Mucosa of rectum (tissue), 2 donors: Measurements from ENCODE around the gene SORCS2.

Experiments
- H3K27ac ChIP-seq, 2 donors: one replicate each; pipeline ENCODE4 v1.7.0; 2013; ENCODE audit warnings: inconsistent platforms in 2 of 2, low read depth in 2 of 2, low read length in 2 of 2
- H3K27me3 ChIP-seq, 2 donors: one replicate each; pipeline ENCODE4 v1.7.0; 2013; ENCODE audit warnings: low read length in 2 of 2; ENCODE audit not compliant: control insufficient read depth in 2 of 2, insufficient read depth in 2 of 2
- H3K36me3 ChIP-seq, 2 donors: one replicate each; pipeline ENCODE4 v1.7.0; 2013; ENCODE audit warnings: low read length in 2 of 2; ENCODE audit not compliant: control insufficient read depth in 2 of 2, insufficient read depth in 2 of 2
- H3K4me1 ChIP-seq, 2 donors: one replicate each; pipeline ENCODE4 v1.7.0; 2013; ENCODE audit warnings: low read length in 2 of 2, mild to moderate bottlenecking in 1 of 2; ENCODE audit not compliant: control insufficient read depth in 2 of 2, insufficient read depth in 2 of 2
- H3K4me3 ChIP-seq, 2 donors: one replicate each; pipeline ENCODE4 v1.7.0; 2013; ENCODE audit warnings: low read length in 2 of 2
- H3K9ac ChIP-seq, 2 donors: one replicate each; pipeline ENCODE4 v1.7.0; 2013; ENCODE audit warnings: low read length in 2 of 2, low read depth in 1 of 2, mild to moderate bottlenecking in 1 of 2
- H3K9me3 ChIP-seq, 2 donors: one replicate each; pipeline ENCODE4 v1.7.0; 2013; ENCODE audit warnings: low read length in 2 of 2; ENCODE audit not compliant: control insufficient read depth in 2 of 2
- donor health status: healthy.
- donor health status: Normal muscosa, but diverticular disease.

The SORCS2 gene

GRCh38 chr4:7549866-7550265 lies 357.5 kb downstream of the SORCS2 start:
- Histone ChIP-seq H3K36me3 (no peaks in the 10 kb centered on the region), H3K9ac (no peak overlapping the region), H3K4me3 (no peak overlapping the region), H3K27me3 (no peaks in the 10 kb centered on the region), H3K27ac (no peak overlapping the region), H3K9me3 (peaks cover 3 to 6% of the 10 kb centered on the region in 2 donors), H3K4me1 (no peaks in the 10 kb centered on the region)

DNA sequence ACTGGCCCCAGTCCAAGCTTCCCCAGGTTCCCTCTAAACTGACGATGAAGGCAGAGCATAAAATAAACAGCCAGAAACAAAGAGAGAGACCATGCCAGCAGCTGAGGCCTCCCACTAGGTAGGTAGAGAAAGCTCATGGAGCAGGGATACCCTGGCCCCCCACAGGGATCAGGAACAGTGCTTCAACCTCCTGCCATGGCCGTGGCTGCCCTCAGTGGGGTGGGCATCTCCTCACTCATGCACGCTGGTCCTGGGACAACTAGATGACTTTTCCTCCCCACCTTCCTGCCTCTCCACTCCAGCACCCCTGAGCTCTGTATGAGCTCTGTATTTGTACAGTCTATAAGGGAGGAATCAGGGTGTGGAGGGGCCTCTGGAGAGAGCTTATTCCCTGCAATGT lies 360.1 kb downstream of the SORCS2 start:
- Histone ChIP-seq H3K27me3 (no peaks in the 10 kb centered on the region), H3K9me3 (peaks cover 3 to 6% of the 10 kb centered on the region in 2 donors), H3K9ac (no peak overlapping the region), H3K36me3 (no peaks in the 10 kb centered on the region), H3K27ac (no peak overlapping the region), H3K4me1 (no peaks in the 10 kb centered on the region), H3K4me3 (no peak overlapping the region)

- Histone ChIP-seq H3K4me3 (no peak overlapping the region), H3K27me3 (no peaks in the 10 kb centered on the region), H3K4me1 (no peaks in the 10 kb centered on the region), H3K9ac (no peak overlapping the region), H3K36me3 (no peaks in the 10 kb centered on the region), H3K9me3 (peaks cover 3 to 6% of the 10 kb centered on the region in 2 donors), H3K27ac (no peak overlapping the region)
Observed at GRCh38 chr4:7553280-7553679, 360.9 kb downstream of the SORCS2 start.

GRCh38 chr4:7554905-7555304 lies 362.6 kb downstream of the SORCS2 start:
- Histone ChIP-seq H3K27ac (no peak overlapping the region), H3K27me3 (no peaks in the 10 kb centered on the region), H3K4me1 (no peaks in the 10 kb centered on the region), H3K9ac (no peak overlapping the region), H3K9me3 (peaks cover 3 to 6% of the 10 kb centered on the region in 2 donors), H3K36me3 (no peaks in the 10 kb centered on the region), H3K4me3 (no peak overlapping the region)

DNA sequence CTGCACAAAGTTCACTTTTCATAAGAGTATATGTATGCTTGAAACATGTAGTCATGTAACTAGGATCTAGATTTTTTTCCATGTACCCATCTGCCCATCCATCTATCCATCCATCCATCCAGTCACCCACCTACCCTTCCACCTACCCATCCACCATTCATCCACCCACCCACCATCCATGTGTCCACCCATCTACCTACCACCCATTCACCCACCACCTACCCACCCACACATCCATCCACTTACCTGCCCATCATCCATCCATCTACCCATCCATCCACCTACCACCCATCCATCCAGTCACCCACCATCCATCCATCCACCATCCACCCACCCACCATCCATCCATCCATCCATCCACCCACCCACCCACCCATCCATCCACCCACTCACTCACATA lies 364.2 kb downstream of the SORCS2 start:
- Histone ChIP-seq H3K36me3 (no peaks in the 10 kb centered on the region), H3K4me1 (no peaks in the 10 kb centered on the region), H3K9ac (no peak overlapping the region), H3K27ac (no peak overlapping the region), H3K9me3 (peaks cover 3 to 6% of the 10 kb centered on the region in 2 donors), H3K27me3 (no peaks in the 10 kb centered on the region), H3K4me3 (no peak overlapping the region)

GRCh38 chr4:7557456-7557855 lies 365.1 kb downstream of the SORCS2 start:
- Histone ChIP-seq H3K9ac (no peak overlapping the region), H3K4me1 (no peaks in the 10 kb centered on the region), H3K4me3 (no peak overlapping the region), H3K27me3 (no peaks in the 10 kb centered on the region), H3K9me3 (peaks cover 3 to 6% of the 10 kb centered on the region in 2 donors), H3K27ac (no peak overlapping the region), H3K36me3 (no peaks in the 10 kb centered on the region)

DNA sequence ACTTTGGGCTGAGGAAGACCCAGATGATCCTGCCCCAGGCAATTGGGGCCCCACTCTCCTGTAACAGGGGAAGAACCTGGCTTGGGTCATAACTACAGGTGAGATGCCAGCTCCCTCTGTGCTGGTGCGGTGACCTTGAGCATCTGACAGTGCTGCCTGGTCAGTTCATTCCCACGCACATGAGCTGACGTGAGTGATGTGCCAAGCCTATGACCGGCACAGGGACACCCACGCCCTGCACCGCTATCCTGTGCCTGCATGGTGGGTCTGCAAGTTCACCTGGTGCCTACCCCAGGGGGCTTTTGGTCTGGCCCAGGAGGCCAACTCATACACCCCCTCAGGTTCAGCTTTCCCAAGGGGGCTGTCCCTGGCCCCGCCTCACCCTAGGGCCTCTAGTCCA lies 366.1 kb downstream of the SORCS2 start:
- peaks cover 0 to 3% of the 10 kb centered on the region in 2 donors for H3K9me3 ChIP-seq
- no peaks in the 10 kb centered on the region for H3K4me1 ChIP-seq
- no peak overlapping the region for H3K9ac ChIP-seq
- H3K36me3 ChIP-seq, result no peaks in the 10 kb centered on the region
- no peaks in the 10 kb centered on the region for H3K27me3 ChIP-seq
- no peak overlapping the region for H3K27ac ChIP-seq
- no peak overlapping the region for H3K4me3 ChIP-seq

- H3K4me1 ChIP-seq, result no peaks in the 10 kb centered on the region
Observed at GRCh38 chr4:7559316-7559715, 367.0 kb downstream of the SORCS2 start.

DNA sequence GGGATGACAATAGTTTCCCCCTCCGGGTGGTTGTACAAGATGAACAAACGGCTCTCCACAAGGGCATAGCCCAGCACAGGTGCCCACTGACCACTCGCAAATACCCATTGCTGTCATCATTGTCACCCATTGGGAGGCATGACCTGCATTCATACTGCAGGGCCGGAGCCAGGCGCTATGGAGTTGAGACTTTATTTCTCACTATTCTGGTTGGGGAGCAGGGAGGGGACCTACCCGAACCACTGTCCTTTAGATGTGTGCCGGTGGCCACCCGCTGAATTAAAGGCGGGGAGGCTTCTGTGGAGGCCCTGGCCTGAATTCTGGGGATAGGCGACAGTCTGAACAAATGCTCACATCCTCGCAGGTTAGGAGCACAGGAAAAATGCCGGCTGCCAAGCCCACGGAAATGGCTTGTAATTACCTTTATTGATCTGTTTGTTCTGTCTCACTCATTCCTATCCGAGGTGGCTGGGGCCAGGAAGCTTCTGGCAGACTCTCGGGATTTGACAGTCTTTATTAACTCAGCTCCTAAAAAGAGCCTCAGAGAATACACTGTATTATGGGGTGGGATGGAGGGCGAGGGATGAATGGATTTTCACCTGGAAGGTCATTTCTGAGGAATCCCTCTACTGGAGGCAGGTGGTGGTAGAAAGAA lies 367.5 kb downstream of the SORCS2 start:
- Histone ChIP-seq H3K9ac (no peak overlapping the region), H3K9me3 (no peaks in the 10 kb centered on the region), H3K36me3 (no peaks in the 10 kb centered on the region), H3K27me3 (no peaks in the 10 kb centered on the region), H3K4me3 (no peak overlapping the region), H3K4me1 (no peaks in the 10 kb centered on the region), H3K27ac (no peak overlapping the region)

More at GRCh38 chr4:7559316-7559715, 367.0 kb downstream of the SORCS2 start:
- Histone ChIP-seq H3K27ac (no peak overlapping the region), H3K4me3 (no peak overlapping the region), H3K9me3 (no peaks in the 10 kb centered on the region), H3K36me3 (no peaks in the 10 kb centered on the region), H3K9ac (no peak overlapping the region), H3K27me3 (no peaks in the 10 kb centered on the region)

DNA sequence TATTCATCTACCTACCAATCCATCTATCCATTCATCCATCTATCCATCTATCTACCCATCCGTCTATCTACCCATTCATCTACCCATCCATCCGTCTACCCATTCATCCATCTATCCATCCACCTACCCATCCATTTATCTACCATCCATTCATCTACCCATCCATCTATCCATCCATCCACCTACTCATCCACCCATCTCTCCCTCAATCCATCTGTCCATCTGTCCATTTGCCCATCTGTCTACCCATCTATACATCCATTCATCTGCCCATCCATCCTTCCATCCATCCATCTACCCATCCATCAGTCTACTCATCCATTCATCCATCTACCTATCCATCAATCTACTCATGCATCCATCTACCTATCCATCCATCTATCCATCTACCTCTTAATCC lies 369.2 kb downstream of the SORCS2 start:
- no peaks in the 10 kb centered on the region for H3K27me3 ChIP-seq
- H3K27ac ChIP-seq, result no peak overlapping the region
- no peaks in the 10 kb centered on the region for H3K36me3 ChIP-seq
- no peaks in the 10 kb centered on the region for H3K9me3 ChIP-seq
- H3K9ac ChIP-seq, result no peak overlapping the region
- no peaks in the 10 kb centered on the region for H3K4me1 ChIP-seq
- no peak overlapping the region for H3K4me3 ChIP-seq

DNA sequence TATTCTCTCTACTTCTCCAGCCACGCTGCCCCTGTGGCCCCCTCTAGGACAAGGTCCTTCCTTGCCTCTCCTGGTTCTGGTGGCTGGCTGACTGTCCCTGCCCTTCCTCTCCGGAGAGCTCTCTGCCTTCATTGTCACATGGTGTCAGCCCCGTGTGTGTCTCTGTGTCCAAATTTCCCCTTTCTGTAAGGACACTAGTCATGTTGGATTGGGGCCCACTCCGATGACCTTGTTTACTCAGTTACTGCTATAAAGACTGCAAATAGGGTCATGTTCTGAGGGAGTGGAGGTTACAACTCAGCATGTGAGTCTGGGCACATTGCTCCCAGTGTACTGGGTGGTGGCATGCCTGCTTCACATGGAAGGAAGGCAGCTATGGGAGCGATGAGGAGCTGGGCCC lies 371.9 kb downstream of the SORCS2 start:
- Histone ChIP-seq H3K36me3 (no peaks in the 10 kb centered on the region), H3K27ac (no peak overlapping the region), H3K9ac (no peak overlapping the region), H3K4me3 (no peak overlapping the region), H3K27me3 (no peaks in the 10 kb centered on the region), H3K9me3 (no peaks in the 10 kb centered on the region), H3K4me1 (no peaks in the 10 kb centered on the region)
